Measurements from ENCODE around the gene CNOT6.

CNOT6 gene

DNA sequence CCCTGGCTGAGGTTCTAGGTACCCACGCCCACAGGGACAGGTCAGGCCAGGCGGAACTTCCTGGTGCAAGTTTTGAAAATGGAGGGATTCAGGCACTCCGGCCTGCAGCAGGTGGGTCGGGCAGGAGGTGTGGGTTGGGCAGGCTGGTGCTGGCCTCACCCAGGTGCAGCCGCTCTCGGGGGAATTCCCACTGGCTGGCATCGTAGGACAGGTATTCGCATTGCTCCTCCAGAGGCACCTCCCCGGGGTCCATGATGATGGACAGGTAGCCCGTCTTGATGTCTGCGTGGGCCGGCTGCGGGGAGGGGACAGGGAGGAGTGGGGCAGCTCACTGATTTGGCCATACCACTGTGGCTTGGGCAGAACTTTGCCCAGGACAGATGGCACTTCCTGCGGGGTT, 125.8 kb downstream of the CNOT6 start:
- TF ChIP-seq ZFX (IDR thresholded peaks at IDR 0.05), result no peak
- no peak overlapping the region for H3K27ac ChIP-seq

DNA sequence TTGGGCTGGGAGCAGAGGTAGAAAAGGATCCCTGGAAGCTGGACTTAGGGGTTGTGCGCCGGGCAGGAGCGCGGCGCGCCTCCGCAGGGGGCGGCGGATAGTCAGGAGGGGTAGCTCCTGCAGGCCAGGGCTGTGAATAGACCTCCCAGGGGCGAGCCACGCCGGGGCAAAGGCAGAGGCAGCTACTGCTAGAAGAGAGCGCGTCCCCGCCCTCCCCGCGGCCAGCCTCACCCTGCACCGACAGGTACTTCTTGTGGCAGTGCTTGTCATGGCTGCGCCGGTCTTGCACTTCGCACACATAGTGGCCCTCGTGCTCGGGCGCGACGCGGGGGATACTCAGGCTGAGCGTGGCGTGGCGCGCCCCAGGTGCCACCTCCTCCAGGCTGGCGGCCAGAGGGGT, 127.1 kb downstream of the CNOT6 start:
- TF ChIP-seq ZFX (IDR thresholded peaks at IDR 0.05), result no peak
- TF ChIP-seq, protein P1, sequence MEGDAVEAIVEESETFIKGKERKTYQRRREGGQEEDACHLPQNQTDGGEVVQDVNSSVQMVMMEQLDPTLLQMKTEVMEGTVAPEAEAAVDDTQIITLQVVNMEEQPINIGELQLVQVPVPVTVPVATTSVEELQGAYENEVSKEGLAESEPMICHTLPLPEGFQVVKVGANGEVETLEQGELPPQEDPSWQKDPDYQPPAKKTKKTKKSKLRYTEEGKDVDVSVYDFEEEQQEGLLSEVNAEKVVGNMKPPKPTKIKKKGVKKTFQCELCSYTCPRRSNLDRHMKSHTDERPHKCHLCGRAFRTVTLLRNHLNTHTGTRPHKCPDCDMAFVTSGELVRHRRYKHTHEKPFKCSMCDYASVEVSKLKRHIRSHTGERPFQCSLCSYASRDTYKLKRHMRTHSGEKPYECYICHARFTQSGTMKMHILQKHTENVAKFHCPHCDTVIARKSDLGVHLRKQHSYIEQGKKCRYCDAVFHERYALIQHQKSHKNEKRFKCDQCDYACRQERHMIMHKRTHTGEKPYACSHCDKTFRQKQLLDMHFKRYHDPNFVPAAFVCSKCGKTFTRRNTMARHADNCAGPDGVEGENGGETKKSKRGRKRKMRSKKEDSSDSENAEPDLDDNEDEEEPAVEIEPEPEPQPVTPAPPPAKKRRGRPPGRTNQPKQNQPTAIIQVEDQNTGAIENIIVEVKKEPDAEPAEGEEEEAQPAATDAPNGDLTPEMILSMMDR (conservative IDR thresholded peaks at IDR 0.05), result no peak
- no peak overlapping the region for H3K27ac ChIP-seq

DNA sequence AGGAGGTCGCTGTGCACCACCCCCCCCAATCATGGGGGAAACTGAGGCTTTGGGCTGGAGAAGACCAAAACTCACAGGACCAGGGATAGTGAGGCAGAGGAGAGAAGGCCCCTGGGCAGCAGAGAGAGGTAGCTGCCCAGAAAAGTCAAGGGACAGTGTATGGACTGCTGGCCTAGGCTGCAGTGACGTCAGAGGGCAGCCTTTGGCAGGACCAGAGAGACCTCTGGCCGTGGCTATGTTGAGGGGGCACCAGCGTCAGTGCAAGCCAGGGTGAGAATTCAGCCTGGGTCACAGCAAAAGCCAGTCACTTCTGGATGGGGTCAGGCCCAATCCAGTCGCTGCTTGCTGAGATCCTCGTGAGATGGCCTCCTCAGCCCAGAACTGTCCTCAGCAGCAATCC, 128.7 kb downstream of the CNOT6 start:
- H3K27ac ChIP-seq, result no peak overlapping the region
- no peak for TF ChIP-seq ZFX (IDR thresholded peaks at IDR 0.05)
- TF ChIP-seq, protein P1 (conservative IDR thresholded peaks at IDR 0.05), result no peak

DNA sequence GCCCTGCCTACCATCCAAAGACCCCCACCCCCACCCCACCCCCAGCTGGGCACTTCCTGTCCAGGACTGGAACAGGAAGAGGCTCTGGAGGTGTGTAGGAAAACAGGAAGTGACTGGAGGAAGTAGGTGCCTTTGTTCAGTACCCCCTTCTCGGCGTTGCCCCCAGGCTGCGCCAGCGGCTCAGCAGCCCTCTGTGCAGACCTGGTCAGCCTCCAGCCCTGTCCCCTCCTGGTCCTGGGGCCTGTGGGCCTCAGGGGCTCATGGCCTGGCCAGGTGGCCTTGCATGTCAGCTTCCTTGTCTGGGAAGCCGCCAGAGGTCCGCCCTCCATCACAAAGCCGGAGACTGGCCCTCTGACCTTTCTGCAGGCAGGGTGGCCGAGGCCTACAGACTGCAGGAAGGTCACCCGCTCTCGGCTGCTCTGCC, 129.2 kb downstream of the CNOT6 start:
- TF ChIP-seq, protein P1 (conservative IDR thresholded peaks at IDR 0.05), result no peak
- TF ChIP-seq ZFX (IDR thresholded peaks at IDR 0.05), result no peak
- H3K27ac ChIP-seq, result no peak overlapping the region

DNA sequence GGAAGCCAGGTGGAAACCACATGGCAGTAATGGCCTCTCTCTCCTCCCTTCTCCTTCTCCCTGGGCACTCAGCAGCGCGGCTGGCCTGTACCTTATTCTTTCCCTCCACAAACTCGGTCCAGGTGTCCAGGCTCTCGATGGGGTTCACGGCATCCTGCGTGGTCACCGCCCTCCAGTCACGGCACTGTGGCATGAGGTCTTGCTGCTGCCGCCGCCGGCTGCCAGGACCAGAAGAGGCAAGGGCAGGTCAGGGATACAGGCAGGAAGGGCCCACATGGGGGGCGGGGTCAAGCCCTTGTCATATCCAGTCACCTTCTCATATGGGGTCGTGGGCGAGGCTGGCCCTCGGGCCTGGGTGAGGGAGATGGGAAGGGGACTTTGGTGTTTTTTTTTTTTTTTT, 129.7 kb downstream of the CNOT6 start:
- TF ChIP-seq, protein P1 (conservative IDR thresholded peaks at IDR 0.05), result no peak
- no peak for TF ChIP-seq ZFX (IDR thresholded peaks at IDR 0.05)

DNA sequence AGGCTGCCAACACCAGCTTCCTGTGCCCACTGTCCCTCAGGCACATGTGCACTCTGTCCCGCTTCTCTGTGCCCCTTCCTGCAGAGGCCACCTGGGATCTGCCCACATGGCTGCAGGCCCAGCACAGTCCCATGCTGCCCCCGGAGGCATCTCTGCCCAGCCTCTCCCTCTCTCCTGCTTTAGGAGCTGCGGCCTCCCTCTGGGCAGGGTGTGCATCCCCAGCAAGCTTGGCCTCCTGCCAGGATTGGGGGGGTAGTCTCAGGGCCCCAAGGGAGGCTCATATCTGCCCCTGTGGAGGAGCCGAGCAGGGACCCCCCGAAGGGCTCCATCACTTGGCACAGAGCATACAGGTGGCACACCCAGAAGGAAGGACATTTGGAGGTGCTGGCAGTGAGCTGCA, 130.4 kb downstream of the CNOT6 start:
- TF ChIP-seq ZFX (IDR thresholded peaks at IDR 0.05), result no peak
- TF ChIP-seq, protein P1 (conservative IDR thresholded peaks at IDR 0.05), result no peak

More for the DNA sequence above, 129.7 kb downstream of the CNOT6 start:
- H3K27ac ChIP-seq, result no peak overlapping the region

DNA sequence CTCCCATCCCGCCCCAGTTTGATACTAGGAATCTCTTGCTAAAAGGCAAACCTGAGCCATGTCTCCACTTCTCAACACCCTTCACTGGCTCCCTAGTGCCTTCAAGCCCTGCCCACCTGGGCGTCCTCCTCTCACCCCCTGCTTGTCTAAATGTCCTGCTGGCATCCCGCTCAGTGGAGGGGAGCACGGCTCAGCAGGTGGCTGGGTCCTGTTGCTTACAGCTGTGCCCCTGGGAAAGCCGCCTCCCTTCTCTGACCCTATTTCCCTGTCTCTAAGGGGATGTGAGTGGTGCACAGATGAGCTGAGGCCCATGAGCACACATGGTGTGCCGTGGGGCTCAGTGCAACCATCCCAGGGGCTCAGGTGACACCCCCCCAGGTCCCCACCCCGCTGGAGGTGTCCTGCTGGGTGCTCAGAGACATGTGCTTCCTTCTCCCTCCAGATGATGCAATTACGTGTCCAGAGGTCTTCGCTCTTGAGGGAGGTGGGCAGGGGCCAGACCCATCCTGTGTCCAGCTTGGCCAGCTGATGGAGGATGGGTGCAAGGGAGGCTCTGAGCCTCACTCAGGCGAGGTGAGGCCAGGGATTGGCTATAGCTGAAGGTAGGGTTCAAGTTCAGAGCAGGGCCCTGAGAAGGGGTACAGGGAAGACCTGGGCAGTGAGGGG, 131.1 kb downstream of the CNOT6 start:
- TF ChIP-seq, protein P1 (conservative IDR thresholded peaks at IDR 0.05), result no peak
- no peak for TF ChIP-seq ZFX (IDR thresholded peaks at IDR 0.05)
- H3K27ac ChIP-seq, result no peak overlapping the region

More for the DNA sequence above, 130.4 kb downstream of the CNOT6 start:
- H3K27ac ChIP-seq, result no peak overlapping the region
